ACC112 (cell line): ENCODE results near the gene GABRR1.
"Not testable (repeated sequence)": the region's sequence is repeated elsewhere in the genome, so short reads cannot be mapped to it uniquely, and the experiment has no call there.

Experiments used
- H2AFZ ChIP-seq: fragments of 200-600 bp; sonication (generic); one replicate; pipeline ENCODE4 v1.6.0; 2017; ENCODE audit warnings: antibody characterized with exemption, low read length; ENCODE audit not compliant: unreplicated experiment
- H3K27ac ChIP-seq: fragments of 200-600 bp; sonication (generic); 2 replicates; pipeline ENCODE4 v1.5.1; 2014; ENCODE audit warnings: low read depth, mild to moderate bottlenecking, antibody characterized with exemption, low read length, moderate library complexity
- H3K27me3 ChIP-seq: fragments of 200-600 bp; sonication (generic); 2 replicates; pipeline ENCODE4 v1.6.1; 2014; ENCODE audit warnings: mild to moderate bottlenecking, antibody characterized with exemption, low read length, moderate library complexity, mixed read lengths; ENCODE audit not compliant: insufficient read depth
- H3K36me3 ChIP-seq: fragments of 200-600 bp; sonication (generic); 2 replicates; pipeline ENCODE4 v1.6.1; 2016; ENCODE audit warnings: mild to moderate bottlenecking, antibody characterized with exemption, low read length, moderate library complexity, mixed read lengths; ENCODE audit not compliant: insufficient read depth
- H3K4me1 ChIP-seq: fragments of 200-600 bp; sonication (generic); one replicate; pipeline ENCODE4 v1.6.1; 2016; ENCODE audit warnings: low read length, mixed read lengths; ENCODE audit not compliant: insufficient read depth, unreplicated experiment, control insufficient read depth
- H3K4me3 ChIP-seq: fragments of 200-600 bp; sonication (generic); 2 replicates; pipeline ENCODE4 v1.5.1; 2014; ENCODE audit warnings: mild to moderate bottlenecking, low read depth, low read length
- H3K79me2 ChIP-seq: fragments of 200-600 bp; sonication (generic); one replicate; pipeline ENCODE4 v1.6.0; 2016; ENCODE audit warnings: low read length; ENCODE audit not compliant: control insufficient read depth, unreplicated experiment, insufficient read depth

GABRR1 gene

GRCh38 chr6:89145091-89145955 is 71.8 kb downstream of the GABRR1 start:
- H2AFZ ChIP-seq = peak overlapping the region; percentile 68
- H3K4me1 ChIP-seq = peaks cover 6% of the 10 kb centered on the region
- 0 out of 2 replicates have a peak, but pooled peaks cover 7% of the 10 kb centered on the region for H3K36me3 ChIP-seq
- H3K27ac ChIP-seq = peak overlapping the region; percentile 39; the same call in 1 of the 2 replicates
- H3K79me2 ChIP-seq = peaks cover 7% of the 10 kb centered on the region
- no peaks in the 10 kb centered on the region for H3K27me3 ChIP-seq
- peak overlapping the region; percentile 85 for H3K4me3 ChIP-seq

- H3K36me3 ChIP-seq = 0 out of 2 replicates have a peak, but pooled peaks cover 5% of the 10 kb centered on the region
- no peak overlapping the region for H2AFZ ChIP-seq
- peaks cover 14% of the 10 kb centered on the region for H3K4me1 ChIP-seq
- H3K79me2 ChIP-seq = peaks cover 7% of the 10 kb centered on the region
- no peak overlapping the region for H3K27ac ChIP-seq
- no peak overlapping the region for H3K4me3 ChIP-seq
- H3K27me3 ChIP-seq = no peaks in the 10 kb centered on the region
Observed at GRCh38 chr6:89144354-89144906, 72.7 kb downstream of the GABRR1 start.

GRCh38 chr6:89140347-89141156 is 76.6 kb downstream of the GABRR1 start:
- Histone ChIP-seq H3K79me2 (no peaks in the 10 kb centered on the region), H3K27ac (no peak overlapping the region), H3K4me1 (peaks cover 19% of the 10 kb centered on the region), H3K36me3 (no peaks in the 10 kb centered on the region), H3K4me3 (no peak overlapping the region), H2AFZ (no peak overlapping the region), H3K27me3 (no peaks in the 10 kb centered on the region)

- Histone ChIP-seq H3K36me3 (no peaks in the 10 kb centered on the region), H3K4me1 (peaks cover 19% of the 10 kb centered on the region), H2AFZ (no peak overlapping the region), H3K27me3 (no peaks in the 10 kb centered on the region; the same call in 1 of the 2 replicates), H3K79me2 (no peaks in the 10 kb centered on the region), H3K4me3 (no peak overlapping the region), H3K27ac (no peak overlapping the region)
Observed at GRCh38 chr6:89139509-89140346, 77.4 kb downstream of the GABRR1 start.

GRCh38 chr6:89138173-89138572 is 79.0 kb downstream of the GABRR1 start:
- no peaks in the 10 kb centered on the region for H3K36me3 ChIP-seq
- H3K27ac ChIP-seq = no peak overlapping the region
- H3K4me3 ChIP-seq = no peak overlapping the region
- no peak overlapping the region for H2AFZ ChIP-seq
- peaks cover 19% of the 10 kb centered on the region for H3K4me1 ChIP-seq
- no peaks in the 10 kb centered on the region for H3K79me2 ChIP-seq
- H3K27me3 ChIP-seq = no peaks in the 10 kb centered on the region; the same call in 1 of the 2 replicates

GRCh38 chr6:89134723-89135122 is 82.4 kb downstream of the GABRR1 start:
- no peak overlapping the region for H2AFZ ChIP-seq
- H3K79me2 ChIP-seq = no peaks in the 10 kb centered on the region
- H3K36me3 ChIP-seq = no peaks in the 10 kb centered on the region
- H3K27ac ChIP-seq = no peak overlapping the region
- H3K4me1 ChIP-seq = peaks cover 8% of the 10 kb centered on the region
- no peaks in the 10 kb centered on the region; the same call in 1 of the 2 replicates for H3K27me3 ChIP-seq
- no peak overlapping the region for H3K4me3 ChIP-seq

- Histone ChIP-seq H3K27me3 (no peaks in the 10 kb centered on the region; the same call in 1 of the 2 replicates), H3K36me3 (no peaks in the 10 kb centered on the region), H3K79me2 (no peaks in the 10 kb centered on the region), H2AFZ (no peak overlapping the region), H3K27ac (no peak overlapping the region), H3K4me3 (no peak overlapping the region), H3K4me1 (peaks cover under 1% of the 10 kb centered on the region)
Observed at GRCh38 chr6:89133981-89134380, 83.2 kb downstream of the GABRR1 start.

- H3K79me2 ChIP-seq = no peaks in the 10 kb centered on the region
- H3K4me3 ChIP-seq = no peak overlapping the region
- no peak overlapping the region for H3K27ac ChIP-seq
- H3K27me3 ChIP-seq = no peaks in the 10 kb centered on the region; the same call in 1 of the 2 replicates
- H2AFZ ChIP-seq = no peak overlapping the region
- no peaks in the 10 kb centered on the region for H3K4me1 ChIP-seq
- no peaks in the 10 kb centered on the region for H3K36me3 ChIP-seq
Observed at GRCh38 chr6:89132057-89132456, 85.1 kb downstream of the GABRR1 start.

GRCh38 chr6:89131599-89131998 is 85.6 kb downstream of the GABRR1 start:
- H3K36me3 ChIP-seq = no peaks in the 10 kb centered on the region
- no peaks in the 10 kb centered on the region; the same call in 1 of the 2 replicates for H3K27me3 ChIP-seq
- no peak overlapping the region for H2AFZ ChIP-seq
- no peak overlapping the region for H3K4me3 ChIP-seq
- H3K4me1 ChIP-seq = no peaks in the 10 kb centered on the region
- no peak overlapping the region for H3K27ac ChIP-seq
- H3K79me2 ChIP-seq = no peaks in the 10 kb centered on the region

GRCh38 chr6:89128256-89128671 is 88.9 kb downstream of the GABRR1 start:
- H2AFZ ChIP-seq, H3K4me1 ChIP-seq, H3K27me3 ChIP-seq, H3K36me3 ChIP-seq, H3K4me3 ChIP-seq, H3K27ac ChIP-seq, H3K79me2 ChIP-seq: not testable (repeated sequence)
